Skin epidermis (tissue), 12 donors: Measurements from ENCODE around the gene ZBTB21.
A peak's percentile ranks its signal among the peaks of the same experiment; 100 is the strongest.
"Not testable (repeated sequence)": the region's sequence is repeated elsewhere in the genome, so short reads cannot be mapped to it uniquely, and the experiment has no call there.

Source experiments
- H3K27ac ChIP-seq, 21 experiments: fragments of 200-600 bp; sonication (generic) in 11 of 21; one replicate each; pipeline ENCODE4 v1.5.0; 2020; ENCODE audit warnings: mild to moderate bottlenecking in 3 of 21, inconsistent platforms in 2 of 21, moderate library complexity in 2 of 21
- H3K4me3 ChIP-seq, 7 experiments: fragments of 200-600 bp; sonication (generic) in 2 of 7; one replicate each; pipeline ENCODE4 v1.5.0; 2020; ENCODE audit warnings: inconsistent platforms in 2 of 7, mild to moderate bottlenecking in 2 of 7, moderate library complexity in 1 of 7

ZBTB21 gene

DNA sequence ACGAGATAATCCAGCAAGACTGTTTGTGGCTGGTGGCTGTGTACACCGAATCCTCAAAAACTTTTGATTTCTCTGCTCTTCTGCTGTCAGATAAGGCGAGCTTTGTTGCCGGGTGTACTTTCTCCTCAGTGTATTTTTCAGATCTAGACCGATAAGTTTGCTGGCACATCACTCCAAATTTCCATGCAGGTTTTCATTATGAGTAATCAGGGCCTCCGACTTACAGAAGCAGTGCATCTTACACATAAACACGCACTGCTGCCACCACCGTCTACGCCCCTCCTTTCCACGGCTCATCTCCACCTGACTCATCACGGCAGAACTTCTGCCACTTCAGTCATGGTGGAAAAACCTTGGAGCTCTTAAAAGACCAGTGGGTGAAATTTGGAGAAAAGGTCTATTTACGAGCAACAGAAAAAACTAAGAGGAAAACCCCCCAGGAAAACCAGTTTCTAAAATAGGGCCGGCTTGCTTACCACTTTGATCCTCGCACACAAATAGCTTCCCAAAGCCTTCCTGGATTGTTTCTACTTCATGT is 7.7 kb downstream of the ZBTB21 start:
- no peak overlapping the region for H3K4me3 ChIP-seq
- H3K27ac ChIP-seq, result peak overlapping the region in 15 of 21 experiments; percentile 3 to 80 (median 41)

DNA sequence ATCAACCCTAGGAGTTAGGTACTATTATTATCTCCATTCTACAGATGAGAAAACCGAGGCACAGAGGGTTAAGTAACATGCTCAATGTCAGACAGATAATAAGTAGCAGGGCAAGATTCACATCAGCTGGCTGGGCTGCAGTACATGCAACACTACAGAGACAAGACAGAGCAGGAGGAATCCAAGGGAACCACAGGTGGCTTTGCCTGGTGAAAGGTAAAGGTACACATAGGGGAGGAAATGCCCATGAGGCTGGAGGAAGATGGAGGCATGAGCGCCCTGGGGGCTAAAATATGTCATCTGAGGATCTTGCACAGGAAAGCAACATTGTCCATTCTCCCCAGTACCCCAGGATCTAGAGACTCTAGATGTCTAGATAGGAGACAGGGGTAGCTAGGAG is 8.4 kb downstream of the ZBTB21 start:
- Histone ChIP-seq H3K27ac (peak overlapping the region in 5 of 21 experiments; percentile 11 to 50 (median 22)), H3K4me3 (no peak overlapping the region)

DNA sequence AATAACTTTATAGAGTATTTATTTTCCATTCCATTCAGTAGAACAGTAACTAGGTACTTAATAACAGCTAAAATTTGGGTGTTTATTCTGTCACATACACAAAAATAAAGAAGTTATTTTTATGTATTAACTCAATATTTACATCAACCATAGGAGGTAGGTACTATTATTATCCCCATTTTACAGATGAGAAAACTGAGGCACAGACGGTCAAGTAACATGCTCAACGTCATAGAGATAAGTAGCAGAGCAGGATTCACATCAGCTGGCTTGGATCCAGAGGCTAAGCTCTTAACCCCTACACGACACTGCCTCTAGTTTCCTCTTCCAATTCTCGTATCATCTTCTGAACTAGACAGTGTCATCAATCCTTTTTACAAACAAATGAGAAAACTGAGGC is 9.3 kb downstream of the ZBTB21 start:
- no peak overlapping the region for H3K27ac ChIP-seq
- no peak overlapping the region for H3K4me3 ChIP-seq

DNA sequence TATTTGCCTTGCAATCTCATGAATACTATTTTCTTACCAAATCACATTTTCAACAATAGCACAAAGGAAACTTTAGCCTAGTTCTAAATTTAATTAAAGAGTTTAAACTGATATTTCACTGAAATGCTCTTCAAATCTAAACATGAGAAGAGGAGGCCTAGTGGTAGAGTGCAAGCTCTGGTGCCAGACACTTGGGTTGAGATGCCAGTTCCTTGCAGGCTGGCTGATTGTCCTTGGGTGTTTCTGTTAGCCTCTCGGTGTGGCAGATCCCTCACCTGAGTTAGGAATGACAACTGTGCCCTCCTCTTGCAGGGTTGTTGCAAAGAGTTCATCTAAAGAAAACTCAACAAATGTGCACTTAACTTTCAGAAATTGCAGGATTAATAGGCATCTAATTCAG is 12.5 kb downstream of the ZBTB21 start:
- Histone ChIP-seq H3K4me3 (no peak overlapping the region), H3K27ac (no peak overlapping the region)

DNA sequence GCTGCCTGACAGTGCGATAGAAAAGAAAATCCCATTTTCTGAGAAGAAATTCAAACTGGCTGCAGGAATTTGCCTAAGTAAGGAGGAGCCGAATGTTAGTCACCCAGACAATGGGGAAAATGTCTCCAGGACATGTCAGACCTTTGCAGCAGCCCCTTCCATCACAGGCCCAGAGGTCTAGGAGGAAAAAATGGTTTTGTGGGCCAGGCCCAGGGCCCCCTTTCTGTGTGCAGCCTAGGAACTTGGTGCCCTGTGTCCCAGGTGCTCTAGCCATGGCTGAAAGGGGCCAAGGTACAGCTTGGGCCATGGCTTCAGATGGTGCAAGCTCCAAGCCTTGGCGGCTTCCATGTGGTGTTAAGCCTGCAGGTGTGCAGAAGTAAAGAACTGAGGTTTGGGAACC is 14.6 kb downstream of the ZBTB21 start:
- Histone ChIP-seq H3K4me3 (no peak overlapping the region), H3K27ac (no peak overlapping the region)

DNA sequence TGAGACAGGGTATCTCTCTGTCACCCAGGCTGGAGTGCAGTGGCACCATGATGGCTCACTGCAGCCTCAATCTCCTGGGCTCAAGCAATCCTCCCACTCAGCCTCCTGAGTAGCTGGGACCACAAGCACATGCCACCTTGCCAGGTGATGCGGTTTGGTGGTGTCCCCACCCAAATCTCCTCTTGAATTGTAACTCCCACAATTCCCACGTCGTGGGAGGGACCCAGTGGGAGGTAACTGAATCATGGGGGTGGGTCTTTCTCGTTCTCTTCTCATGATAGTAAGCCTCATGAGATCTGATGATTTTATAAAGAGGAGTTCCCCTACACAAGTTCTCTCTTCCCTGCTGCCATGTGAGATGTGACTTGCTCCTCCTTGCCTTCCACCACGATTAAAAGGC is 15.5 kb downstream of the ZBTB21 start:
- H3K4me3 ChIP-seq, result not testable (repeated sequence)
- peak overlapping the region in 1 of 21 experiments; percentile 60 for H3K27ac ChIP-seq

DNA sequence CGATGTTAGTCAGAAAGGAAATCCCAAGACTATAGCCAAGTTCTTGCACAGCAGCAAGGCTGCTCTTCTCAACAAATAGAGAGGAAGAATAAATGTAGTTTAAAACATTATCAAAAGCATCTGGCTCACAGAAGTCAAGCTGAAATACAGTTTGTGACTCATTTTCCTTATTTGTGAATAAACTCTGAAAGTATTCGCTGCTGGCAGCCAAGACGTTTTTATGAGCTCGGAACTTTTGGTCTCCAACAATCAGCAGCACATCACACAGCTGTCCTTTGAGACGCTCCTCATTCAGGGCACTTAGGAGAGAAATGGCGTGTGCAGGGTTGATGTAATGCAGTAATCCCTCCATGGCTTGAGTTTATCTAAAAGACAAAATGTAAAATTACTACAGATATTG is 16.4 kb downstream of the ZBTB21 start:
- Histone ChIP-seq H3K27ac (peak overlapping the region in 1 of 21 experiments; percentile 60), H3K4me3 (no peak overlapping the region)

DNA sequence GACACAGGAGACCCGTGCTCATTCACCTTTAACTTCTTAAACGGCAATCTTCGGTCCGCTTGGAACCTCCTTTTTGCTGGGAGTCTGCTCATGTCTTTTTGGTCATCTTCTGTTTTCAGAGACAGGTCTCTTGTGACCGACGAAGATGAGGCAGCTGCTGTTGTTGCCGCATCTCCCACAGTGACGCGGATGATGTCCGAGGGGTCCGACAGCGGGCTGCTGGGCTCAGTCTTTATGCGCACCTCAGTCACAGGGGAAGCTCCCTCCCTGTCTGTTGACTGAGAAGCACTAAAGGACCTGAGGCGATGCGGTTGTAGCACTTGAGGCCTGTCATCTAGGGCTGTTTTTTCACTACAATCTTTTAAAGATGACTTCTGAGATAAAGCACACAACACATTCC is 17.6 kb downstream of the ZBTB21 start:
- Histone ChIP-seq H3K4me3 (no peak overlapping the region), H3K27ac (no peak overlapping the region)

DNA sequence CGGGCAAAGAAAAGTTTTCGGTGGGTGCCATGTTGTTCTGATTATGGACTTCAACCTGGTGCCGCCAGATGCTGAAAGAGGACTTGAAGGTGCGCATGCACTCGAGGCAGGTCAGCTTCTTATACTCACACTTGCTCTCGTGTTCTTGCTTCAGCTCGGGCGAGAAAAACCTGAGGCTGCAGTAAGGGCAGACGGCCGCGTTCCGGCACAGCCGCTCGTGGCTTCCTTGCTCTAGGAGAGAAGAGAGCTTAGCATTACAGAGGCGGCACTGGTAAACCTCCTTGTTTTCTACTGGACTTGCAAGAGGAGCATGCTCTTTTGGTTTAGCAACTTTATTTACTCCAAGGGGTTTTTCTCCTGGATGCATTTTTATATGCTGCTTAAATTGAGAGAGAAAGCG is 18.5 kb downstream of the ZBTB21 start:
- Histone ChIP-seq H3K4me3 (no peak overlapping the region), H3K27ac (no peak overlapping the region)

DNA sequence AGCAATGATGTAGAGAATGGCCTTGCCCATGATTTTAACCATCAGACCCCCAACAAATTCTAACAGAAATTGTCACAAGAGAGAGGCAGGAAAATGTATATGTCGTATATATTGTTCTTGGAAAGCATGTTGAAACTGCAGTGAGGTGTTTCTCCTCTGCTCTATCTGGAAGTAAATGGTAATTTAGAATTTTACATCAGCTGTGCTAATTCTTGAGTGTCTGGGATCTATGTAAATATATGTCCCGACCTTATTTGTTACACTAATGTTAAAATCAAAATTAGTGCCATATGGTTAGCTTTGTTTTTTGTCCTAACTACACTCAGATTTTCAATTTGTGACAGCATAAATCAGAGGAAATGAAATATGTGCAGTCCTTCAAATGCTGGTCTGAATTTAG is 20.5 kb downstream of the ZBTB21 start:
- Histone ChIP-seq H3K4me3 (no peak overlapping the region), H3K27ac (no peak overlapping the region)

DNA sequence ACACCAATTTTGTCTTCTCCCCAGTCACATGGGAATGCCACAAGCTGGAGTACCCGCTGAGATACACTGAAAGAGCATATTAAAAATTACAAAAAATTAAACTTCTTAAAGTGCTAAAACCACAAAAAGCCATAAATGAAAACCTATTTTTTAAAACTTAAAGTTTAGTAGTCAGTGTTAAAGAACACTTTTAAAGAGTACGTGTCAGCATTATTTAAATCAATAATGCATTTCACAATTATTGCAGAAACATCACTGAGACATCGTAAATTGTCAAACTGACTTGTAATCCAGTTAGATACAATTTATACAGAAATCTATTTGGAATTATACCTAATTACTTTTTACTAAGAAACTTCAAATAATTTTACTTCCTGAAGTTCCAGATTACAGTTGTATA is 22.9 kb downstream of the ZBTB21 start:
- H3K4me3 ChIP-seq, result no peak overlapping the region
- no peak overlapping the region for H3K27ac ChIP-seq

DNA sequence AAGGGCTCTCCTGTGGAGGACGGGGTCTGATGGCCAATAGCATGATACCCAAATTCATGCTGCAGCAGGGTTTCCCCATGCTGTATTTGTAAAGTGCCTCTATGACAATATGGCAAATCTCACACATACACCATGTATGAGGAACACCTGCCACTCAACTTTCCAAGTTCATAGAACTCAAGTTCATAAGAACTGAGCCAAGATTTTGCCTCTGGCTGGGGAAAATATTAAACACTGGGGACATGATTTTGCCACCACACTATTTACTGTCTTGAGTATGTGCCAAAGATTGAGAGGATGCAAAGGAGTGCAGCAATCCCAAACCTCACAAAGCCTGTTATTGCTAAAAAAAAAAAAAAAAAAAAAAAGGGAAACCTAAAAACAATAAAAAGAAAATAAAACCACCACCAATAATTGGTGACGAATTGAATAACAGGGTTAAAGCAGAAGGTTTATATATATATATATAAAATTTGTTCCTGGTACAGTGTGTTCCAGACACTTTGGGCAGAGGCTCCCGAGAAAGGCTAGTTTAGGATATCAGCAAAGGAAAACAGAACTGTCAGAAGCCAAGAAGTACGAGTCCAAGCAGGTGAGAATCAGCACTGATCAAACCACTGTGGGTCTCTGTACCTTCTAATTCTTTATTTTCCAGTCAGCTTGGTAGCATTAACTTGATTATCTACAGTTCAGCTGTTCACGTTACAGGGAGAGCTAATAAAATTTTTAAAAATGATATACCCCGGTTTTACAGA is 24.3 kb downstream of the ZBTB21 start:
- no peak overlapping the region for H3K27ac ChIP-seq

DNA sequence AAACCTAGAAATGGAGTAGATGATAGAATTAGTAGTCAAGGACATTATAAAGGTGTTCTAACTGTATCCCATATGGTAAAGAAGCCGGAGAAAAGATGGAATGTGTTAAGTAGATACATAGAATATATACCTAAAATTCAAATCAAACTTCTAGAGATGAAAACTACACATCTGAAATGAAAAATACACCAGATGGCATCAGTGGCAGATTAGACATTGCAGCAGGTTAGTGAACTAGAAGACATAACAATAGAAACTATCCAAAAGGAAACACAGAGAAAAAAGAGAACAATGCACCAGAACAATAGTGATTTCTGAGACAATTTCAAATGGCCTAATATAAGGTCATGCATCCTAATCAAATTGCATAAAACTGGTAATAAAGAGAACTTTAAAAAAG is 26.9 kb downstream of the ZBTB21 start:
- Histone ChIP-seq H3K27ac (no peak overlapping the region), H3K4me3 (no peak overlapping the region)

More for the DNA sequence above, 24.3 kb downstream of the ZBTB21 start:
- H3K4me3 ChIP-seq, result no peak overlapping the region

DNA sequence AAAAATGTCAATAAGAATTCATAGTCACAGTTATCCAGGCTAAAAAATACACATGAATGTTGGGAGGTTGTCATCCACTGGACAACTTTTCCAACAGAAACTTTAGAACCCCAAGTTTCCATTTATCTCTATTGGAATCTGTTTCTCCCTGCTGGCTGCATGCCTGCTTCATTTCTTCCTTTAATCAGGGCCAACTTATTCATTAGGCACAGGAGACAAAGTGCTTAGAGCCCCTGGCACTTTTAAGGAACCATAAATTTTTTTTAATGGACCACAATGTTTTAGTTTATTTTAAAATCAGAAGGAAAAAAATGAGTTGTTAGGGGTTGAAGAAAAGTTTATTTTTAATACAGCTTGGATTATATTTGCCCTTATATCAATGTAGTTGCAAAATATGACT is 29.6 kb downstream of the ZBTB21 start:
- Histone ChIP-seq H3K27ac (no peak overlapping the region), H3K4me3 (no peak overlapping the region)

DNA sequence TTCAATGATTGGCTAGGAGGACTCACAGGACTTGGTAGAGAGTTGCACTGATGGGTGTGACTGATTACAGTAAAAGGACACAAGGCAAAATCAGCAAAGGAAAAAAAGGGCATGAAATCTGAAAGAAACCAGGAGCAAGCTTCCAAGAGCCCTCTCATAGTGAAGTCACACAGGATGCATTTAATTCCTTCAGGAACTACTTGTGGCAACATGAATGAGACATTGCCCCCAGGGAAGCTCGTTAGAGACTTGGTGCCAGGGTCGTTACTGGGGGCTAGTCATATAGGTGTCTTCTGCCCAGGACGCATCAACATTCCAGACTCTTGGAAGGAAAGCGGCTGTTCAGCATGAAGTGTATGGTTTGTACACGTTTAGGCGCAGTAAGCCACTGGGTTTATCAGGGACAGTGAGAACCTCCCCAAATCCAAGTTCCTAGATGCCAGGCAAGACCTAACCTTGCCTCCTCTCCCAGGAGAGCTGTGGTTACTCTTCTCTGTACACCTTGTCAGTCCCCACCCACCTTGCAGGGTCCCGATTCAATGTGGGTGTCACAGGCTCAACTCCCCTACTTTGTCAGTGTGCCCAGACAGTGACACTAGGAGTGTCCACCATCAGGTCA is 30.3 kb downstream of the ZBTB21 start:
- H3K4me3 ChIP-seq, result no peak overlapping the region
- no peak overlapping the region for H3K27ac ChIP-seq

DNA sequence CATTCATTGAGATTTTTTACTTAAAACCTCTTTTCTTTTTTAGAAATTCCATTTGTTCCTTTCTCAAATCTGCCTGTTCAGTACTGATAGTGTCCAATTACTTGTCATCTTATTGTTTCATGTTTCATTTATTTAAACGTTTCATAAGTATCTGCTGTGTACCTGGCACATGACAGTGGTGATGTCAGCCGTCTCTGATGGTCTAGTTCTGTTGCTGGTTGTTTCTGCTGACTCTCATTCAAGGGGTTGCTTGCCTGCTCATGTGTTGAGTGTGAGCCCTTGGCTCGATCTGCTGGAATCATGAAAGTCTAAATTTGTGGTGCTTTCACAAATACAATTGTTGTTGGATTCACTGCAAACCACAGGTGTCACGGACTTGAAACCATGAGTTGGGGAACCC is 30.8 kb downstream of the ZBTB21 start:
- H3K27ac ChIP-seq, result no peak overlapping the region
- H3K4me3 ChIP-seq, result no peak overlapping the region

DNA sequence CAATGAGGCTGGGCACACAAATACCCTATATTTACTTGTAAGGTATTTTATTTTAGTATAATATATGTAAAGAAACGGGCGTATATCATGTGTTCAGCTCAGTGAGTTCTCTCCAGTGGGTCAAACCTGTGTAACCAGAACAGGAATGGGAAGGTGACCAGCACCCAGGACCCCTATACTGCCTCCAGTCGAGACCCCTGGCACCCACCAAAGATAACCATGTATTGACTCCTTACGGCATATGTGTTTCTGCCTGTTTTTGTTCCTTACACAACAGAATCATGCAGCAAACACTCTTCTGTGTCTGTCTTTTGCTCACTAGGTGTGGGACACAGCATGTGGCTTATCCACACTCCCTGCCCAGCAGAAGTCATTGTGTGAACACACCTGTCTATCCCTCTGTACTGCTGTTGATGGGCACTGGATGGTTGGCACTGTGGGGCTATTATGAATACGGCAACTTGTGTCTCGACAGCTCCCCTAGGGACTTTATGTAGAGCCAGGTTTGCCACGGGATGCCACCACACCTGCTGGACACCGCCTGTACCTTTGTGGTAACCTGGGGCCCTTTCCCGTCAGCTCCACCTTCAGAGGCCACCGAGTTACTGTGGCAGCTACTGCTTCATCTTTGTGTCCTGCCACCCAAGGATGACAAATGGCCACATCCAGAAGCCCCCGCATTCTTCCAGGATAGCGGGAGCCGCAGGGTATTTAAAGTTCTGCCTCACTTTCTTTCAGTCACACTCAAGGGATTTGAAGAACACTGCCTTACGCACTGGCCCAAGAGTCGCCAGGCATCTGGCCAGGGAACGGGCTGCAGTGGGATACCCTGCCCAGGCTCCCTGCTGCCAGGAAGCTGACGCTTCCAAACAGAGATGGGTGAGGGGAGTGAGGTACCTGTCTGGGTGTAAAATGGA is 32.9 kb downstream of the ZBTB21 start:
- H3K4me3 ChIP-seq, result no peak overlapping the region
- H3K27ac ChIP-seq, result no peak overlapping the region

DNA sequence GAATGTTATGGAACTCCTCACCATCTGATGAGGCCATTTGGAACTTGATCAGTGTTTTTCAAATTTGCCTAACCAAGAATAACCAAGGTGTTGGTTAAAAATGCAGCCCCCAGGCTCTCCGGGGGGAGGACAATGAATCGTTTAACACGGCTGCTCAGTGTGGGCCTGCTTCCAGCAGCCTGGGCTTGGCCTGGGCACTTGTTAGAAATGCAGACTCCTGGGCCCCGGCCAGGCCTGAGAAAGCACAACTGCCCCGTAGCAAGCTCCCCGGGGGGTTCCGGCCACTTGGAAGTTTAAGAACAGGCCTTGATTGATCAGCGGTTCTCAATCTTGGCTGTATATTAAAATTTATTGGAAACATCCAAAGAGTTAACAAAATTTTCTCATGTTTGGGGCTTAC is 33.5 kb downstream of the ZBTB21 start:
- H3K4me3 ChIP-seq, result no peak overlapping the region

DNA sequence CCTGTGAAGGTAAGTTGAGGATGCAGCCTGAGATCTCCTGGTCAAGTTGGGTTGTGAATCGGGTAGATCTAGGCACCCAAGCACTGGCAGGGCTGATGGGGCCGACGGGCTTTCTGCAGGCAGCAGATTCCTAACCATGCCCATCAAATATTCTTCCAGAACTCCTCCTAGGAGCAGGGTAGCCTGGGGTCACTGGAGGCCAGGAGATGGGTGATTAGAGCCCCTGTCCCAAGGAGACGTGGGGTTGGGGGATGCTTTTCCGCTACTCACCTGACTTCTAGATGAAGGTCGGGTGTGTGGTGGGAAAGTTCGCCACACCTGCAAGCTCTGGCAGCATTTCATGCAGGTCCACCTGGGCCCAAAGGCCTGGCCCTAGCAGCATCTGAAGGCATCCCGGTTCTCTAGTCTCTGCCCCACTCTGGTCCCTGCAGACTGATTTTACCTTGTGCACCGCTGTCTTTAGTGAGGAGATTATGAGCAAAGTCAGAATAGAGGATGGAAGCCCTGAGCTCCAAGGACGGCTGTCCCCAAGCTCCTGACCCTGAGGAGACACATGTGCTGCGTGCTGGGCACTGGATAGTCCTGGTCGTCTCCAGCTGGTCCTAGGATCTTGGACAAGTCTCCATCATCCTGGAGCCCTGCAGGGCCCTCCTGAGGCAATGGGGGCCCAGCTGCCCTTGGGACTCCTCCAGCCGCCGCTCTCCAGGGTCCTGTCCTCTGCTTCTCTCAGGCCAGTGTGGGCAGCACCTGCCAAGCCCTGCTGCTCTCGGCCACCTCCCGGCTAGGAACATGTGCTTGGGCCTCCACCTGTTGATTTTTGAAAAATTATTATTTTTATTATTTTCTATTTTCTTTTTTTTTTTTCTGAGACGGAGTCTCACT is 34.5 kb downstream of the ZBTB21 start:
- Histone ChIP-seq H3K4me3 (no peak overlapping the region), H3K27ac (no peak overlapping the region)

More for the DNA sequence above, 33.5 kb downstream of the ZBTB21 start:
- no peak overlapping the region for H3K27ac ChIP-seq

DNA sequence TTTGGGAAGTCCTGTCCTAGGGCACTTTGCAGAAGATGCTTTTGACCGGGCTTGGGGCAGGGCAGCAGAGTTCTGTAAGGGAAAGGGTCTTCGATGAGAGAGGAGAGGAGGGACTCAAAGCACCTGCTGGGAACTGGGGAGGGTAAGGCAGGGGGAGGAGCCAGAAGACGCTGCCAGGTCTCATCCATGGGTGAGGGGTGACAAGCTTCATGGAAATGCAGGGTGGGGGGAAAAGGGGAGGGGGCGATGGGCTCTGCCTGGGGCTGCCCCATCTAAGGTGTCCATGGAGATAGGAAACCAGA is 35.5 kb downstream of the ZBTB21 start:
- H3K27ac ChIP-seq, result peak overlapping the region in 2 of 21 experiments; percentile 4 to 40

More for the DNA sequence above, 35.5 kb downstream of the ZBTB21 start:
- H3K4me3 ChIP-seq, result no peak overlapping the region
